HL-60 (cell line): ENCODE results near the gene ACOX3.

Source experiments
- DNase-seq, 2 experiments: peaks; one replicate each; pipeline ENCODE4 v3.0.0-alpha.2; 2010 to 2020; ENCODE audit warnings: low read depth in 1 of 2, low spot score in 1 of 2
- H3K27ac ChIP-seq: fragments of 250-450 bp; sonication (Bioruptor Pico); replicated peaks from 2 replicates; pipeline ENCODE4 v1.5.1; 2020; ENCODE audit warnings: mild to moderate bottlenecking, moderate library complexity
- H3K27me3 ChIP-seq: fragments of 250-450 bp; sonication (Bioruptor Pico); 2 replicates; pipeline ENCODE4 v1.5.1; 2021; ENCODE audit warnings: mild to moderate bottlenecking, moderate library complexity; ENCODE audit not compliant: insufficient read depth, poor library complexity, severe bottlenecking
- H3K4me3 ChIP-seq: replicated peaks from 2 replicates; pipeline ENCODE4 v1.5.1; 2011; ENCODE audit warnings: mild to moderate bottlenecking, control low read depth, low read length; ENCODE audit not compliant: insufficient read depth
- CTCF ChIP-seq: IDR thresholded peaks from one replicate; pipeline ENCODE4 v1.5.1; 2011; ENCODE audit warnings: low read length, control low read depth, inconsistent platforms; ENCODE audit not compliant: insufficient read depth
- GABPA ChIP-seq: IDR thresholded peaks from 2 replicates; pipeline ENCODE4 v1.6.1; 2012; ENCODE audit warnings: low read depth
- POLR2AphosphoS5 ChIP-seq: IDR thresholded peaks from 2 replicates; pipeline ENCODE4 v1.6.1; 2012; ENCODE audit warnings: low read depth
- REST ChIP-seq: IDR thresholded peaks from 2 replicates; pipeline ENCODE4 v1.6.1; 2012; ENCODE audit warnings: low read depth; ENCODE audit not compliant: insufficient replicate concordance
- SPI1 ChIP-seq: IDR thresholded peaks from 2 replicates; pipeline ENCODE4 v1.6.1; 2012; ENCODE audit warnings: low read depth, mild to moderate bottlenecking, borderline replicate concordance

Gene ACOX3

GRCh38 chr4:8477095-8477635, 36.6 kb upstream of the ACOX3 start:
- TF ChIP-seq POLR2AphosphoS5, result no peak
- no peak for TF ChIP-seq REST
- TF ChIP-seq SPI1, result no peak
- TF ChIP-seq CTCF, result no peak
- no peak for TF ChIP-seq GABPA
- no peak for DNase-seq
- H3K27me3 ChIP-seq, result no peaks in the 10 kb centered on the region
- no peak overlapping the region for H3K27ac ChIP-seq
- no peak overlapping the region for H3K4me3 ChIP-seq

GRCh38 chr4:8475751-8476575, 35.4 kb upstream of the ACOX3 start:
- TF ChIP-seq CTCF (no peak), GABPA (no peak), REST (no peak), SPI1 (no peak), POLR2AphosphoS5 (no peak)
- H3K4me3 ChIP-seq, result no peak overlapping the region
- no peaks in the 10 kb centered on the region for H3K27me3 ChIP-seq
- no peak overlapping the region for H3K27ac ChIP-seq
- DNase-seq, result no peak

- no peak for DNase-seq
- Histone ChIP-seq H3K27ac (no peak overlapping the region), H3K27me3 (no peaks in the 10 kb centered on the region), H3K4me3 (no peak overlapping the region)
- TF ChIP-seq CTCF, result no peak
- no peak for TF ChIP-seq GABPA
- no peak for TF ChIP-seq POLR2AphosphoS5
- no peak for TF ChIP-seq SPI1
- TF ChIP-seq REST, result no peak
Observed at GRCh38 chr4:8474856-8475255, 34.3 kb upstream of the ACOX3 start.
